Measurements from ENCODE around the gene IQSEC3. TPM values are rescaled to one million over a fixed set of nuclear protein-coding genes. Genes with fewer than 3 reads are reported as not detected.
A peak's percentile ranks its signal among the peaks of the same experiment; 100 is the strongest.
"Not testable (repeated sequence)": the region's sequence is repeated elsewhere in the genome, so short reads cannot be mapped to it uniquely, and the experiment has no call there.

The IQSEC3 gene
- total and polyA plus RNA-seq, 7 experiments from 2014 or later = 0.36 to 5.5 (median 1.7) TPM; not detected in 1

GRCh38 chr12:61845-62244 is 4.7 kb upstream of the IQSEC3 start:
- H3K4me1 Mint-ChIP-seq; DNase-seq; CTCF ChIA-PET; H3K27ac ChIP-seq (ENCODE audit: low read depth, low read length); H3K9me3 ChIP-seq (ENCODE audit: control insufficient read depth in 2 of 3, low read length in 3 of 3); H3K4me3 Mint-ChIP-seq; POLR2A ChIA-PET; H3K4me3 ChIP-seq (ENCODE audit: low read length); ATAC-seq; H3K27ac Mint-ChIP-seq; intact Hi-C loops (cut with micrococcal nuclease); H3K27me3 ChIP-seq (ENCODE audit: control insufficient read depth in 2 of 2, insufficient read depth in 2 of 2, low read length in 2 of 2); H3K4me1 ChIP-seq (ENCODE audit: control insufficient read depth in 2 of 2, insufficient read depth in 2 of 2, low read length in 2 of 2); H3K36me3 ChIP-seq (ENCODE audit: control insufficient read depth in 2 of 3, insufficient read depth in 3 of 3, low read length in 3 of 3): not testable (repeated sequence)
- peaks cover 3 to 60% (median 35%) of the 10 kb centered on the region in 11 donors for H3K9me3 Mint-ChIP-seq
- H3K36me3 Mint-ChIP-seq = peaks cover 0 to 33% (median 3%) of the 10 kb centered on the region in 5 donors
- H3K27me3 Mint-ChIP-seq = peaks cover 36 to 73% (median 61%) of the 10 kb centered on the region in 5 donors

- H3K9me3 Mint-ChIP-seq = peaks cover 0 to 35% (median 12%) of the 10 kb centered on the region in 11 donors
- H3K27me3 ChIP-seq (ENCODE audit: control insufficient read depth in 2 of 2, insufficient read depth in 2 of 2, low read length in 2 of 2); H3K9me3 ChIP-seq (ENCODE audit: control insufficient read depth in 2 of 3, low read length in 3 of 3); ATAC-seq; H3K27ac Mint-ChIP-seq; intact Hi-C loops (cut with micrococcal nuclease); POLR2A ChIA-PET; H3K36me3 ChIP-seq (ENCODE audit: control insufficient read depth in 2 of 3, insufficient read depth in 3 of 3, low read length in 3 of 3); H3K4me3 Mint-ChIP-seq; CTCF ChIA-PET; H3K4me1 ChIP-seq (ENCODE audit: control insufficient read depth in 2 of 2, insufficient read depth in 2 of 2, low read length in 2 of 2); DNase-seq; H3K27ac ChIP-seq (ENCODE audit: low read depth, low read length); H3K4me1 Mint-ChIP-seq; H3K4me3 ChIP-seq (ENCODE audit: low read length): not testable (repeated sequence)
- peaks cover 3 to 57% (median 46%) of the 10 kb centered on the region in 5 donors for H3K27me3 Mint-ChIP-seq
- peaks cover 0 to 11% (median 3%) of the 10 kb centered on the region in 5 donors for H3K36me3 Mint-ChIP-seq
Observed at GRCh38 chr12:65491-66063, 990 bp upstream of the IQSEC3 start.

GRCh38 chr12:66782-67504 is 376 bp downstream of the IQSEC3 start:
- peaks cover 0 to 11% (median 0%) of the 10 kb centered on the region in 5 donors for H3K36me3 Mint-ChIP-seq
- peaks cover 0 to 27% (median 2%) of the 10 kb centered on the region in 11 donors for H3K9me3 Mint-ChIP-seq
- H3K9me3 ChIP-seq (ENCODE audit: control insufficient read depth in 2 of 3, low read length in 3 of 3); H3K4me3 ChIP-seq (ENCODE audit: low read length); H3K4me1 ChIP-seq (ENCODE audit: control insufficient read depth in 2 of 2, insufficient read depth in 2 of 2, low read length in 2 of 2); H3K27me3 ChIP-seq (ENCODE audit: control insufficient read depth in 2 of 2, insufficient read depth in 2 of 2, low read length in 2 of 2); intact Hi-C loops (cut with micrococcal nuclease); POLR2A ChIA-PET; CTCF ChIA-PET; H3K27ac Mint-ChIP-seq; H3K27ac ChIP-seq (ENCODE audit: low read depth, low read length); H3K4me1 Mint-ChIP-seq; H3K4me3 Mint-ChIP-seq; H3K36me3 ChIP-seq (ENCODE audit: control insufficient read depth in 2 of 3, insufficient read depth in 3 of 3, low read length in 3 of 3): not testable (repeated sequence)
- ATAC-seq (peak; percentile 98), DNase-seq (peak in 6 of 9 donors; percentile 24 to 55 (median 42))
- H3K27me3 Mint-ChIP-seq = peaks cover 7 to 57% (median 43%) of the 10 kb centered on the region in 5 donors

- H3K27ac ChIP-seq (ENCODE audit: low read depth, low read length); H3K4me3 Mint-ChIP-seq; H3K4me1 ChIP-seq (ENCODE audit: control insufficient read depth in 2 of 2, insufficient read depth in 2 of 2, low read length in 2 of 2); H3K27me3 ChIP-seq (ENCODE audit: control insufficient read depth in 2 of 2, insufficient read depth in 2 of 2, low read length in 2 of 2); H3K4me1 Mint-ChIP-seq; H3K36me3 ChIP-seq (ENCODE audit: control insufficient read depth in 2 of 3, insufficient read depth in 3 of 3, low read length in 3 of 3); DNase-seq; H3K9me3 ChIP-seq (ENCODE audit: control insufficient read depth in 2 of 3, low read length in 3 of 3); CTCF ChIA-PET; intact Hi-C loops (cut with micrococcal nuclease); H3K4me3 ChIP-seq (ENCODE audit: low read length); H3K27ac Mint-ChIP-seq; ATAC-seq; POLR2A ChIA-PET: not testable (repeated sequence)
- Mint-ChIP-seq H3K27me3 (peaks cover 8 to 53% (median 44%) of the 10 kb centered on the region in 5 donors), H3K36me3 (peaks cover 0 to 11% (median 0%) of the 10 kb centered on the region in 5 donors), H3K9me3 (peaks cover 0 to 23% (median 2%) of the 10 kb centered on the region in 11 donors)
Observed at GRCh38 chr12:69677-70076, 3.1 kb downstream of the IQSEC3 start.

GRCh38 chr12:70541-70940 is 4.0 kb downstream of the IQSEC3 start:
- H3K9me3 Mint-ChIP-seq = peaks cover 0 to 17% (median 0%) of the 10 kb centered on the region in 11 donors
- ATAC-seq; H3K4me3 Mint-ChIP-seq; H3K36me3 Mint-ChIP-seq; H3K4me1 ChIP-seq (ENCODE audit: control insufficient read depth in 2 of 2, insufficient read depth in 2 of 2, low read length in 2 of 2); H3K9me3 ChIP-seq (ENCODE audit: control insufficient read depth in 2 of 3, low read length in 3 of 3); intact Hi-C loops (cut with micrococcal nuclease); H3K36me3 ChIP-seq (ENCODE audit: control insufficient read depth in 2 of 3, insufficient read depth in 3 of 3, low read length in 3 of 3); H3K27ac Mint-ChIP-seq; H3K4me1 Mint-ChIP-seq; CTCF ChIA-PET; POLR2A ChIA-PET; DNase-seq; H3K4me3 ChIP-seq (ENCODE audit: low read length); H3K27ac ChIP-seq (ENCODE audit: low read depth, low read length); H3K27me3 ChIP-seq (ENCODE audit: control insufficient read depth in 2 of 2, insufficient read depth in 2 of 2, low read length in 2 of 2): not testable (repeated sequence)
- peaks cover 10 to 55% (median 36%) of the 10 kb centered on the region in 5 donors for H3K27me3 Mint-ChIP-seq

GRCh38 chr12:72018-72417 is 5.5 kb downstream of the IQSEC3 start:
- H3K4me3 Mint-ChIP-seq; DNase-seq; intact Hi-C loops (cut with micrococcal nuclease); CTCF ChIA-PET; H3K36me3 ChIP-seq (ENCODE audit: control insufficient read depth in 2 of 3, insufficient read depth in 3 of 3, low read length in 3 of 3); H3K9me3 ChIP-seq (ENCODE audit: control insufficient read depth in 2 of 3, low read length in 3 of 3); H3K4me1 Mint-ChIP-seq; H3K27ac Mint-ChIP-seq; H3K4me1 ChIP-seq (ENCODE audit: control insufficient read depth in 2 of 2, insufficient read depth in 2 of 2, low read length in 2 of 2); H3K36me3 Mint-ChIP-seq; H3K4me3 ChIP-seq (ENCODE audit: low read length); H3K27ac ChIP-seq (ENCODE audit: low read depth, low read length); ATAC-seq; POLR2A ChIA-PET; H3K27me3 ChIP-seq (ENCODE audit: control insufficient read depth in 2 of 2, insufficient read depth in 2 of 2, low read length in 2 of 2): not testable (repeated sequence)
- Mint-ChIP-seq H3K9me3 (peaks cover 0 to 16% (median 0%) of the 10 kb centered on the region in 11 donors), H3K27me3 (peaks cover 22 to 66% (median 41%) of the 10 kb centered on the region in 5 donors)

Measured in naive thymus-derived CD4-positive, alpha-beta T cell (primary cell).